Activated T-cell treated with anti-CD3 and anti-CD28 coated beads for 1 hour (primary cell): ENCODE measurements around the gene NR1D2.
"Not testable (repeated sequence)": the region's sequence is repeated elsewhere in the genome, so short reads cannot be mapped to it uniquely, and the experiment has no call there.

Experiments
- DNase-seq: peaks from one replicate; pipeline ENCODE4 v3.0.0-alpha.2; 2020; ENCODE audit warnings: low read depth

The NR1D2 gene

GRCh38 chr3:23944861-23945662 lies at the start of gene NR1D2:
Gene NR1D2, plus strand, starts transcription at chr3:23945286. Its CDS starts 293 bp downstream, at chr3:23945579.
- peak; percentile 73 for DNase-seq

- no peak for DNase-seq
Measured at GRCh38 chr3:23900744-23901143, 44.3 kb upstream of the NR1D2 start.

- DNase-seq: no peak
Measured at GRCh38 chr3:23904545-23904944, 40.5 kb upstream of the NR1D2 start.

GRCh38 chr3:23909341-23909740 lies 35.7 kb upstream of the NR1D2 start:
- DNase-seq: no peak

- DNase-seq: no peak
Measured at GRCh38 chr3:23911397-23911796, 33.7 kb upstream of the NR1D2 start.

- DNase-seq: not testable (repeated sequence)
Measured at GRCh38 chr3:23912335-23912734, 32.8 kb upstream of the NR1D2 start.

- no peak for DNase-seq
Measured at GRCh38 chr3:23913182-23913581, 31.9 kb upstream of the NR1D2 start.

- DNase-seq: no peak
Measured at GRCh38 chr3:23913873-23914743, 31.0 kb upstream of the NR1D2 start.

- DNase-seq: no peak
Measured at GRCh38 chr3:23915537-23916108, 29.5 kb upstream of the NR1D2 start.

GRCh38 chr3:23916152-23916885 lies 28.8 kb upstream of the NR1D2 start:
- DNase-seq: no peak

- DNase-seq: peak; percentile 93
Measured at GRCh38 chr3:23916886-23917678, 28.0 kb upstream of the NR1D2 start, which contains the start of the genes NKIRAS1 and RPL15. Gene NKIRAS1, minus strand, starts transcription at chr3:23916990. Its CDS starts 6,086 bp downstream, at chr3:23910904. Gene RPL15, plus strand, starts transcription at chr3:23917132. Its CDS starts 728 bp downstream, at chr3:23917860.

GRCh38 chr3:23917679-23918303 lies 27.3 kb upstream of the NR1D2 start:
- DNase-seq: not testable (repeated sequence)

- DNase-seq: not testable (repeated sequence)
Measured at GRCh38 chr3:23918331-23918730, 26.8 kb upstream of the NR1D2 start.

- no peak for DNase-seq
Measured at GRCh38 chr3:23919628-23920027, 25.5 kb upstream of the NR1D2 start.

GRCh38 chr3:23920151-23920655 lies 24.9 kb upstream of the NR1D2 start:
- DNase-seq: no peak

GRCh38 chr3:23921052-23921511 lies 24.0 kb upstream of the NR1D2 start:
- DNase-seq: no peak

GRCh38 chr3:23923786-23924185 lies 21.3 kb upstream of the NR1D2 start:
- DNase-seq: no peak

GRCh38 chr3:23926246-23926645 lies 18.8 kb upstream of the NR1D2 start:
- DNase-seq: no peak

- no peak for DNase-seq
Measured at GRCh38 chr3:23926736-23927135, 18.4 kb upstream of the NR1D2 start.

- no peak for DNase-seq
Measured at GRCh38 chr3:23928524-23928923, 16.6 kb upstream of the NR1D2 start.
